NCI-H2171 treated with DMSO at 0.1 percent for 48 hours (cell line): ENCODE results near the gene HSD17B14.

Experiments used
- DNase-seq: peaks from one replicate; lab custom pipeline; 2025; lab: John Stamatoyannopoulos, UW

Gene HSD17B14

DNA sequence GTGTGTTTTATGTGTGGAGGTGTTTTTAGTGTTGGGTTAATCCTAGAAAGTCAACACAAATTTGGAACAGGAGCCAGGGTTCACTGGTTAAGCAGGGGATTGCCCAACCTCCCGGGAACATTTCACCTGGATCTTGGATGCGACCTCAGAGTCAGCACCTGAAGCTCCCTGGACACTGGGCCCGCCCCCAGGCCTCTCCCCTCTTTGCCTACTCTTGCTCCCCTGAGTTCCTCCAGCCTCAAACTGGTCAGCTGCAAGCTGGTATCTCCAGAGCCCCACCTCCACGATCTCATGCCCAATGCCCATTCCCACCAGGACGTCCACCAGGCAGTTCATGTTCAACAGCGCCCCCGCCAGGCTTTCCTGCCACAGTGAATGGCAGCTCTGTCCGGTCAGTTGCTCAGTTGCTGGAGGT is 9.7 kb downstream of the HSD17B14 start:
- no peak for DNase-seq

DNA sequence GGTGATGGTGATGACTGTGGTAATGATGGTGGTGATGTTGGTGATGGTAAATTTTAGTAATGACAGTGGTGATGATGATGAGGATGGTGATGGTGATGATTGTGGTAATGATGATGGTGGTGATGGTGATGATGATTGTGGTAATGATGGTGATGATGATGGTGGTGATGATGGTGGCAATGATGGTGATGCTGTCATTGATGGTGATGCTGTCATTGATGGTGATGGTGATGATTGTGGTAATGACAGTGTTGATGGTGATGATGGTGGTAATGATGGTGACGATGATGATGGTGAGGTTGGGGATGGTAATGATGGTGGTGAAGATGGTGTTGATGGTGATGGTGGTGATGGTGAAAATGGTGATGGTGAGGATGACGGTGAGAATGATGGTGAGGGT is 13.8 kb downstream of the HSD17B14 start:
- no peak for DNase-seq

DNA sequence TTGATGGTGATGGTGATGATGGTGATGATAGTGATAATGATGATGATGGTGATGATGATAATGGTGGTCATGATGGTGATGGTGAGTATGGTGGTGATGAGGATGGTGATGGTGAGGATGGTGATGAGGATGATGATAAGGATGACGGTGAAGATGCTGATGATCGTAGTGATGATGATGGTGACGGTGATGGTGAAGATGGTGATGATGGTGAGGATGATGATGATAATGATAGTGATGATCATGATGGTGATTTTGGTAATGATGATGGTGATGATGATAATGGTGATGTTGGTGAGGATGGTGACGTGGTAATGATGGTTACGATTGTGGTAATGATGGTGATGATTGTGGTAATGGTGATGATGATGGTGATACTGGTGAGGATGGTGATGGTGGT is 14.7 kb downstream of the HSD17B14 start:
- no peak for DNase-seq

DNA sequence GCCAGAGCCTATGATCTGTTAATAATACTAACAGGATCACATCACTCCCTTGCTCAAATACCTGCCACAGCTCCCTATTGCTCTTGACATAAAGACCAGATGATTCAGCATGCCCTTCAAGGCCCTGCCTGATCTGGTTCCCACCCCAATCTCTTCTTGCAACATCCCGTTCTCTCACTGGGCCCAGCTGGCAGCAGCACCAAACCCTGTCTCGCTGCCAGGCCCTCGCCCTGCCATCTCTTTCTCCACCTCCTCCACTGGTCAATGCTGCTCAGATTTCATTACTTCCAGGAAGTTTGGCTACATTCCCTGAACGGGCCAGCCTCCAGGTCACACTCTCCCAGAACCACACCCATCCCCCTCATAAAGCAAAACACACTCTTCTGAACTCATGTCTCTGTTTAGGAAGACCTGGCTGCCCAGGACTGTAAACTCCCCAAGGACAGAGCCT is 16.9 kb downstream of the HSD17B14 start:
- DNase-seq = no peak

DNA sequence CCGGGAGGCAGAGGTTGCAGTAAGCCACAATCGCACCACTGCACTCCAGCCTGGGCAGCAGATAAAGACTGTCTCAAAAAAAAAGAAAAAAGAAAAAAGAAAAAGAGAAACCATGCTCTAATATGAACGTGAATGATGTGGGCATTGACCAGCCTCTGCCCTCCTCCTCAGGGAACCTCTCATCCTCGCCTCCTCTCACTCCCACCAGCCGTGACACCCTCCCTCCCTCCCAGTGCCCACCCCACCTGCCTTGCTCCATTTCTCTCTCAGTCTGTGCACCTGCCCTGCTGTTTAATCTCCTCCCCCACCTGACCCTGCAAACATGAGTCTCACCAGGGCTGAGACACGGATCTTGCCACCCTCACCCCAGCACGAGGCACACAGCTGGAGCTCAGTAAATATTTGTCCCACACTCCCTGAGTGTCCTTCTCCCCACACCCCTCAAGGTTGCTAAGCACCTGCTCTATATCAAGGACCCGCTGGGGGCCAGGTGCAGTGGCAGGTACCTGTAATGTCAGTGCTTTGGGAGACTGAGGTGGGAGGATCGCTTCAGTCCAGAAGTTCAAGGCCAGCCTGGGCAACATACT is 18.0 kb downstream of the HSD17B14 start:
- peak; percentile 14 for DNase-seq

DNA sequence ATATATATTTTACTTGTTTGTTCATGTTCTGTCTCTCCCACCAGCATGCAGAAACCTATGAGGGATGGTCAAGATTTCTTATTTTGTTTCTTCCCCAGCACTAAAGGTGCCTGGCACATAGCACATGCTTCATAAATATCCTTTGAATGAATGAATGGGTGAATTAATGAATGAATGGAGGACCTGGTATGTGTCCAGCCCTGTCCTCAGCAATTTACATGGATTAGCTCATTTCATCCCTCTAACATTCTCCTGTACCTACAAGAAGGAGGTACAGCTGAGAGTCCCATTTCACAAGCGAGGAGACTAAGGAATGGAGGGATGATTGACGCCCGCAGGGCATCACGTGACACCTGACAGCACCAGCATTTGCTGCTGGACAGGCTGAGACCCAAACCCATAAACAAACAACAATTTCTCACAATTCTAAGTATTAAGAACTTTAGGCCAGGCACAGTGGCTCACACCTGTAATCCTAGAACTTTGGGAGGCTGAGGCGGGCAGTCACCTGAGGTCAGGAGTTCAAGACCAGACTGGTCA is 18.6 kb downstream of the HSD17B14 start:
- no peak for DNase-seq

DNA sequence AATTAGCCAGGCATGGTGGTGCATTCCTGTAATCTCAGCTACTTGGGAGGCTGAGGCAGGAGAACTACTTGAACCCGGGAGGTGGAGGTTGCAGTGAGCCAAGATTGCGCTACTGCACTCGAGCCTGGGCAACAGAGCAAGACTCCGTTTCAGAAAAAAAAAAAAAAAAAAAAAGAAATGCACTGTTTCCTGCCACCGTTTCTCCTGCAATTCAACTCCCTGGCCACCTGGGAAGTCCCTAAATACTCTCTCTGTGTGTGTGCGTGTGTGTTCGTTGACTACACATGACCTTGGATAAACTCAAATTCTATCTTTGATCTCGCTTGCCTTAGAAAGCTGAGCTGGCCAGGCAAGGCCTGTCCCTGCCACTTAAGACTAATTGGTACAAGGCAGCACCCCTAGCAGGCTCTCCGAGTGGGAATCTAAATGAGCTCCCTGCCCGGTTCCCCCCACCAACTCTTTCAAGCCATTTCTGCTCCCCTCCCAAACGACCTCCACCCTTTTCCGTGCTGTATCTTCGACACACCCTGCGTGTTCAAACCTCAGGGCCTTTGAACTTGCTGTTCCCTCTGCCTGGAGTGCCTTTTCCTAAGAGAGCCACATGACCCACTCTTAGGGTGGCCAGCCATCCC is 20.3 kb downstream of the HSD17B14 start:
- DNase-seq = peak; percentile 26

DNA sequence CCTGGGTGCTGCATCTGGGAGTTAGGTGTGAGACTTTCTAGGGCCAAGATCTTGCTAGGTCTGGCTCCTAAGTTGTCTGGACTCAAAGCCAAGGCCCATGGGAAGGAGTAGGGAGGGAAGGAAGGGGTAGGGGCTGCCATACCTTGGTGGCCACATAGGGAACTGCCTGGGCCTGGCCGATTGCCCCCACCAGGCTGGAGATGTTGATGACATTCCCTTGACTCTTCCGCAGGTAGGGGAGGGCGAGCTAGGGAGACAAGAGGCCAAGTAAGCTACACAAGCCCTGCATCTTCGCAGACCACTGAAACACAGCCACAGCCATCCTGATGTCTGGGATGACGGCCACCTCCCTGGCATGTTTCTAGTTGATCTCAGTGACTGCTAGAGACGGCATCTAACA is 21.4 kb downstream of the HSD17B14 start:
- no peak for DNase-seq

DNA sequence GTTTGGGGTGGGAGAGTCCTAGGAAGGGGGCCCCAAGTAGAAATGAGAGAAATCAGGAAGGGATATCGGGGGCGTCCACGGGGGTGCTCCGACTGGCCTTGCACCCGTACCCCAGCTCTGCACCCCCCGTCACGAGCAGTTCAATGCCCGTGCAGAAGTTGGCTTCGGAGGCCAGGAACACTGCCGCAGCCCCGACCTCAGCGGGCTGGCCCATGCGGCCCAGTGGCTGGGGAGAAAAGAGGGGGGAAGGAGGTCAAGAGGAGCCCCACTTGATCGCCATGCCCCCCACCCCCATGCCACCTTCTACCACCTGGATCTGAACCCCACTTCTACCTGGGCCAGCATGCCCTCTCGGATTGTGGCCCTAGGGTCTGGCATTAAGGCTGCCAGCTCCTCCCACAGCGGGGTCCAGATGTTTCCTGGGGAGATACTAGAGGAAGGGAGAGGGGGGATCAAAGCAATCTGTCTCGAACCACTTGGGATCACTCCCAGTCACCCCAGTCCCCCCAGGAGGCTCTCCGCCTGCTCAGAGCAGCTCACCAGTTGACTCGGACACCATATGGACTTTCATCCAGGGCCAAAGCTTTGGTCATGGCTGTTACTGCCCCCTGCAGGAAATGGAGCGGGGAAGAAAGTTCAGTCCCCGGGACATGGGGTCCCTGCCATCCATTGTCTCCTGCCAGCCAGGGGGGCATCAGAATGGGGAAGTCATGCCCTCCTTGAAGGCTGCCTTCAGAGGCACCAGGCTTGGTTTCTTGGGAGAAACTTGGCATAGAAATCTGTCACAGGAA is 23.0 kb downstream of the HSD17B14 start:
- DNase-seq = no peak

DNA sequence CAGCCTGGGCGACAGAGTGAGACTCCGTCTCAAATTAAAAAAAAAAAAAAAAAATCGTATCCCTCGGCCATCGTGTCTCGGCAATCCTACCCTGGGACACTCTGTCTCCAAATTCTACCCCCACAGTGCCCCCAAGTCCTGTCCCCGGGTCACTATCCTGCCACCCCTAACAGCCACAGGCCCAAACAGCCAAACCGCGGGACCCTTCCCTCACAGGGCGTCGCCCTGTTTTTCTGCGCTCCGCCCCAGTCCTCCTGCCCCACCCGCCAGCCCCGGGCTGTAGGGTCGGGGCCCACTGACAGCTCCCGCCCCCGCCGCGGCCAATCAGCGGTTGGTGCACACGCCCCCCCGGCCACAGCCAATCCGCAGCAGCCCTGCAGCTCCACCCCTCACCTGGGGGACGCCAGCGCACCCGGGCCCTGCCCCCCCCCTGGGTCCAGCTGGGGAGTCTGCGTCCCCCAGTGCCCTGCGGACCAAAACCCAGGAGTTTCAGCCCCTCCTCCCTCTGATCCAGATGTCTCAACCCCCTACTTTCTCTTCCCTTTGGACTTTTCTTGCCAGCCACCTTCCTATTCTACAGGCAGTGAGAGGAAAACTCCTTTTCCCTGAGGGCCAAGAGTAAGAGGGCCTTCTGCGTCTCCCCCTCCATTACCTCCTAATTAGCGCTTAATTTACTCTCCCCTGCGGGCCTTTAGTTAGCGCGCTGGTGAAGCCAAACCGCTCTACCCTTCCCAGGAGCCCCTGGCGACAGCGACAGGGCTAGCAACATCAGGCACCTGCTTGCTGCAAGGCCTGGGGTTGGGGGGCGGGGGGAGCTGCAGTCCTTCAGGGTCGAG is 24.0 kb downstream of the HSD17B14 start:
- DNase-seq = peak; percentile 98

DNA sequence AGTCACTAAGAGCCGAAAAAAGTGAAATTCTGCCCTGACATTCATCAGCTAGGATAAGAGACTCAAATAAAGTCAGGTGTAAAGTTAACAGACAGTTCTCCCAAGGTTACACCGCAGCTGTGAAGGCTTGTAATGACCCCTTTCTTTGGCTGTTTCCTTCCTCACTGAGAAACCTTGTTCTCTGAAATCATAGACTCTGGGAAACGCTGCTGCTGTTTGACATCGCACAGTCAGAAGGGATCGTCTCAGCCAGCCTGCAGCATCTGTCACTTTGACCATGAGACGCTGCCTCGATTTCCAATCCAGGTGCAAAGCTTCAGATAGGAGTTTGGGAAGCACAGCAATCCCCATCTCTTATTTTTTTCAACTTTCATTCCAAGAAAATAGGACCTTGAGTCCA is 26.1 kb downstream of the HSD17B14 start:
- peak; percentile 51 for DNase-seq

DNA sequence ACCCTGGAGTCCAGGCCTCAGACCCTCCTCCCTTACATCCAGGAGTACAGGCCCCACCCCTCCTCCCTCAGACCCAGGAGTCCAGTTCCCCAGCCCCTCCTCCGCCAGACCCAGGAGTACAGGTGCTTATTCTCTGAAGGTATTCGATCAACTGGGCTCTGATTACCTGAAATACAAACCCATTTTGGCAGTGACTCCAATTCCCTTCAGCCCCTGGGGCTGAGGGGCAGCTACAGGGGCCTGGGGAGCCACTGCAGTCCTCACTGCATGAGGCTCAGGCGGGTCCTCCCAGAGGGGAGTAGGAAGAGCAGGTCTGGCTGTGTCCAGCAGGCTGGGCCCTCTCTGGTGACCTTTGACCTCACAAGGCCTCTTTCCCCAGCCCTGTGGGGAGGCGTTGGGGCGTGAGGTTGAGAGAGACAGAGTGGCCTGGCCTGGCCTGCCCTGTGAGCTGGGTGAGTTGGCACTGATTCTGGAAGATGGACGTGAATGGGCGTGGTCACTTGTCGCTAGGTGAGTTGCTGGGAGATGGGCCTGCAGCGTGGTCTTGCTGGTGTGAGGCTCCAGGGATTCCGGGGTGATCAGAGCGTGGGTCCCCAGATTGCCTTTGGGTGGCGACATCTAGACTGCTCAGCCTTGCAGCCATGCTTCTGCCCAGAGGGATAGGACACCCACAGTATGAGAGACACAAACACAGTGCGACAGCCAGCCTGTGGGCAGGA is 28.5 kb downstream of the HSD17B14 start:
- DNase-seq = no peak

DNA sequence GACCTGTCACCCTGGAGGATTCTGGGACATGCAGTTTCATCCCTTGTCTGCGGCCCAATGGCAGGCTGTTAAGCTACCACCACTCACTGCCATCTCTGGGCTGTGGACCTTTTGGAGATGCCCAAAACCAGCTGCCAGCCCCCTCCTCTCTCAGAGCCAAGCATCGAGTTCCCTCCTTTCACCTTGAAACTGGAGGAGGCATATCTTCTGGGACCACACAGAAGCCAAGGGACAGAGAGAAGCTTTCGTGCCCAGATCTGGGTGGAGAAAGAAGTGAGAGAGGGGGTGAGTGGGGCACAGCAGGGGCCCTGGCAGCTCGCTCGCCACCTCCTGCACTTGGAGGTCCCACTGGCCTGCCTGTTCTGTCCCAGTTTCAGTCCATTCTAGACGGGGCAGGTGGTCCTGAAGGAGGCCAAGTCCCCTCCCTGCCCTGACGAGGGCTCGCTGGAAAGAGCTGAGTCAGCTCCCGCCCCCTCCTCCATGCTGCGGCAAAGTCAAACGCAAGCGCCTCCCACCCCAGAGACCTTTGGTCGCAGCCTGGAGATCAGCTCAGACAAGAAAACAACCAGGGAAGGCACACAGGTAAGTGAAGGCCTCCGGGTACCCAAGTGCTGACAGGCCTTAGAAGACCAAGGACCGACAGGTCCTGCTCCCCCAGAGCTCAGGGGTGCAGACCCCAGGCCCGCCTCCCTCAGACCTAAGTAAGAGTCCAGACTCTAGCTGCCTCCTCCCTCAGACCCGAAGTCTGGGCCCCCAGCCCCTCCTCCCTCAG is 29.3 kb downstream of the HSD17B14 start:
- no peak for DNase-seq

DNA sequence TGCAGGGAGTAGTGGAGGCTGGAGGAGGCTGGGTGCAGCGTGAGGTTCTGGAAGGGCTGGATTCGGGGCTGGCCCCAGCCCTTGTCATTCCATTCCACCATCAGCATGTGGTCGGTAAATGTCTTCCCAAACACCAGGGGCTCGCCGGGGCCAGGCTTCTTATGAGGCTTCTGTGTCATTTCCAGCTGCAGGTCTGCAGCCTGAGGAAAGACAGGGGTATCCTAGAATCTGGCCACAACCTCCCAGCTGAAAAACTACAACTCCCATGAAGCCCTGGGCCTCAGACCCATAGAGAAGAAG is 29.8 kb downstream of the HSD17B14 start:
- peak; percentile 45 for DNase-seq

DNA sequence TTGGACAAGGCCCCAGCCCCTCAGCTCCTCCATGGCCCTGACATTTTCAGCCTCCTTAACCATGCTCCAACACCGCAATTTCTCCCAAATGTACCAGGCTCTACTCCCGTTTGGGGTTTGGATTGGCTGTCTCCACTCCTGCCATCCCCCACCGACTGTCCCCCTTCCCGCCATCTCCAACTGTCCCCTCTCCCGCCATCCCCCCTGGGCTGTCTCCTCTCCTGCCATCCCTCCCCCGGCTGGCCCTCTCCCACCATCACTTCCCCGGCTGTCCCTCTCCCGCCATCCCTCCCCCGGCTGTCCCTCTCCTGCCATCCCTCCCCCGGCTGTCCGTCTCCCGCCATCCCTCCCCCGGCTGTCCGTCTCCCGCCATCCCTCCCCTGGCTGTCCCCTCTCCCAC is 30.8 kb downstream of the HSD17B14 start:
- no peak for DNase-seq

DNA sequence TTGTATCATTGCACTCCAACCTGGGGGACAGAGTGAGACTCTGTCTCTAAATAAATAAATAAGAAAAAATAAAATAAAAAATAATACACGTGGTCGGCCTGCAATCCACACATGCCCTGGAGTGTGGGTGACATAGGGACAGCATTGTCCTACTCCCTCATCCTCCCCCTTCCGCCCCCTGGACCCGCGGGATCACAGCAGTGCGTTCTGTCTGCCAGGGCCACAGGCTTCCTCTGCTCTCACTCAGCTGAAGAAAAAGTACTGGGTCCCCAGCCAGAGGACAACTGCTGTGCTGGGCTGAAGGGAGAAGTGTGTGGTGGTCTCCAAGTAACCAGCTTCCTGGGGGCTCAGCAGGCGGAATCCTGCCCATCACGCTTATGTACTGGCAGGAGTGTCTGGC is 31.8 kb downstream of the HSD17B14 start:
- no peak for DNase-seq

DNA sequence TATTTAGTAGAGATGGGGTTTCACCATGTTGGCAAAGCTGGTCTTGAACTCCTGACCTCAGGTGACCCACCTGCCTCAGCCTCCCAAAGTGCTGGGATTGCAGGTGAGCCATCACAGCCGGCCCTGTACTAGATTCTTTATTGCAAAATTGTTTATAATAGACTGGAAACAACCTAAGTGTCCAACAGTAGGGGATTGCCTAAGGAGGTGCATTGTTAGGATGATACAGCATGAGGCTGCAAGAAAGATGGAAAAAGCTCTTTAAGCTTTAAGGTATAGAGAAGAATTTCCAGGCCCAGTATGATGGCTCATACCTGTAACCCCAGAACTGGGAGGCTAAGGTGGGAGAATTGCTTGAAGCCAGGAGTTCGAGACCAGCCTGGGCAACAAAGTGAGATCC is 33.7 kb downstream of the HSD17B14 start:
- no peak for DNase-seq

DNA sequence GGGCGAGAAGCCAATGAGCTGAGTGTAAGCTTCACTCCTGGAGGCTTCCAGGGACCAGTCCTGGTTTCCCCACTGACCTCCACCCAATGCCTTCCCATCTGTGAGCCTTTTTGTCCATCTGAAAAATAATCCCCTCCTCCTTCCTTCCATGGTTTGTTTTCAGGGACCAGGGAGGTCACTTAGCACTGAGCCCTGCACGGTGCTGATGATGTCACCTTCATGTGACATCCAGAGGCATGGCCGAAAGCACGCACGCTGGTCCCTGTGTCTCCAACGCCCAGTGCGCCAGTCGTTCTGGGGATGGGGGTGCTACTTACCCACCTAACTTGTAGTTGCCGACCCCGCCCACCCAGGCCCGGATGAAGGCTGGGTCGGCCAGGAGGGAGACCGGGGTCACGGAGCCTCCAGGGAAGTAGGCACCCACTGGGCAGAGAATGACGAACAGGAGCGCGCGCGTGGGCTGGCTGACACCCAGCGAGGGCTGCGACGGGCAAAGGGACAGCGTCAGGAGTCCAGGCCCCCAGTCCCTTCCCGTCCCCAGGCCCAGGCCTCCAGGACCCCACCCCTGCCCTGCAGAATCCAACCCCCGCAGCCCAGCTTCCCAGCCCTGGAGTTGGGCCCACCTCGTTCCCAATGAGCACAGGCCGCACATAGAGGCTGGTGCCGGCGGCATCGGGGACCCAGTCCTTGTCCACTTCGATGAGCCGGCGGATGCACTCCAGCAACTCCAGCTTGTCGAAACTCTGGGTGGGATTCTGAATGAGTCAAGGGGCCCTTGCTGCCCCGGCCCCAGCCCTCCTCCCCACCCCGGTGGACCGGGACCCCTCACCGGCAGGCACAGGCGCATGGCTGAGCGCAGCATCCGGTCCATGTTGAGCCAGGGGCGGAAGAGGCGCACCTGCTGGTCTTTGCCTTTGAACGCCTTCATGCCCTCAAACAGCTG is 36.7 kb downstream of the HSD17B14 start:
- no peak for DNase-seq

DNA sequence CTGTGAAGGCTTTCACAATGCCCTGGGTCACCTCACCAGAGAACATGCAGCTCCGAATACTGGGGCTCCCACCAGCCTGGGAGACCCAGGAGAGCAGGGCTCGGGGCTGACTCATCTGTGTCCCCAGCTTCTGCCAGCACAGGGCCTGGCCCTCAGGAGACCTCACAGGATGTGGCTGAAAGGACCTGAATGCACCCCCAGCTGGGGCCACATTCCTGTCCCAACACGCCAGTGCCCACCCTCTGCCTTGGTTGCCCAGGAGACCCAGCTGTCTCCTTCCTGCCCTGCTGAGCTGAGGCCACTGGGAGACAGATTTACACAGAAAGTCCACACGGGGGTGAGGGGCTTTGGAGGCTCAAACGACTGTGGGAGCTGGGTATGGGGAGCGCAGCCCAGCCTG is 37.4 kb downstream of the HSD17B14 start:
- peak; percentile 62 for DNase-seq

DNA sequence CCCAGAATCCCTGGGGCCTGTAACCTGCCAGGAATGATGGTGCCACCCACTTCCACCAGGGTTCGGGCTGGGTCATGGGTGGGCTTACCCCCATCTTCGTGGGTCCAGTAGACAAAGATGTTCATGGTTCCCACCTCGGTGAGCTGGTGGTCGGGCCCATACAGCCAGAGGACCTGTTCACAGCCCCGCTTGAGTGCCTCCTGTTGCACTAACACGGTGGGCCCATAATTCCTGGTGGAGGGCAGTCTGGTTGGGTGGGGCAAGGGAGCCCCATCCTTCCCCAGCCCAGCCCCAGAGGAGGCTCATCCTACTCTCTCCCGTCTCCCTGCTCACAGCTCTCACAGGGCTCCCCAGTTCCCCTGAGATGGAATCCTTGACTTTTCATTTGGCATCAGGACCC is 39.2 kb downstream of the HSD17B14 start:
- no peak for DNase-seq
